KMS-11 (cell line): ENCODE data around the gene GCC2.

Experiments used
- H2AFZ ChIP-seq: fragments of 200-600 bp; sonication (generic); 2 replicates; pipeline ENCODE4 v1.6.1; 2016; ENCODE audit warnings: antibody characterized with exemption, mixed run types, low read depth
- H3K27ac ChIP-seq: fragments of 200-600 bp; sonication (generic); 2 replicates; pipeline ENCODE4 v1.6.1; 2016; ENCODE audit warnings: mild to moderate bottlenecking, mixed run types
- H3K27me3 ChIP-seq: fragments of 200-600 bp; sonication (generic); 2 replicates; pipeline ENCODE4 v1.6.1; 2017; ENCODE audit warnings: mild to moderate bottlenecking, low read depth, mixed run types, moderate library complexity; ENCODE audit not compliant: insufficient read depth
- H3K36me3 ChIP-seq: fragments of 200-600 bp; sonication (generic); 2 replicates; pipeline ENCODE4 v1.6.1; 2017; ENCODE audit warnings: mild to moderate bottlenecking, mixed run types; ENCODE audit not compliant: insufficient read depth
- H3K4me1 ChIP-seq: fragments of 200-600 bp; sonication (generic); 2 replicates; pipeline ENCODE4 v1.6.1; 2016; ENCODE audit warnings: mild to moderate bottlenecking, low read depth, mixed run types; ENCODE audit not compliant: poor library complexity, severe bottlenecking
- H3K4me2 ChIP-seq: fragments of 200-600 bp; sonication (generic); 2 replicates; pipeline ENCODE4 v1.7.0; 2016; ENCODE audit warnings: mild to moderate bottlenecking, mixed run types
- H3K4me3 ChIP-seq: fragments of 200-600 bp; sonication (generic); IDR thresholded peaks from 2 replicates; pipeline ENCODE4 v1.6.1; 2017; ENCODE audit warnings: low read depth, low read length, mixed read lengths; ENCODE audit not compliant: insufficient read depth
- H3K79me2 ChIP-seq: fragments of 200-600 bp; sonication (generic); 2 replicates; pipeline ENCODE4 v1.6.1; 2016; ENCODE audit warnings: low read depth, mixed run types; ENCODE audit not compliant: insufficient read depth
- H3K9ac ChIP-seq: fragments of 200-600 bp; sonication (generic); 2 replicates; pipeline ENCODE4 v1.6.1; 2016; ENCODE audit warnings: mild to moderate bottlenecking, mixed run types
- H4K20me1 ChIP-seq: fragments of 200-600 bp; sonication (generic); 2 replicates; pipeline ENCODE4 v1.6.1; 2016; ENCODE audit warnings: mild to moderate bottlenecking, mixed run types; ENCODE audit not compliant: insufficient read depth
- TF ChIP-seq, protein P1 (sequence below): fragments of 200-600 bp; sonication (generic); conservative IDR thresholded peaks from 2 replicates; pipeline ENCODE4 v1.6.1; 2017; ENCODE audit warnings: low read depth, mild to moderate bottlenecking, antibody characterized with exemption, low read length, moderate library complexity, mixed read lengths

Gene GCC2

DNA sequence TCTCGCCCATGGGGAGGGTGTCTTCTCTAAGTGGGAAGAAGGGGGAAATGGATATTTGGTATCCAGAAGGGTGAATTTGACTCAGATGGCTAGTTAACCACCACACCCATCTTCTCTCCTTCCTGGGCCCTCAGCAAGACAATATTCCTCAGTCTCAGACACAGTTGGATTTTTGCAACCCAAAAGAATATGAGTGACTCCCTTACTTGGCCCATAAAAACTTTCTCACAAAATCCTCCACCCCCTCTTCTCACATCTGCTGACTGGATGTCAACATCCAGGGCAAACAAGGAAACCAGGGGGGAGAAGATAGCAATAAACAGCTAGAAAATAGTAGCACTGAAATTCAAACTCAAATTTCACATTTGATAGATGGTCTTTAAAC, 35.3 kb upstream of the GCC2 start:
- no peak overlapping the region for H3K9ac ChIP-seq
- no peak overlapping the region for H2AFZ ChIP-seq
- no peak overlapping the region for H3K4me3 ChIP-seq
- TF ChIP-seq, protein P1, sequence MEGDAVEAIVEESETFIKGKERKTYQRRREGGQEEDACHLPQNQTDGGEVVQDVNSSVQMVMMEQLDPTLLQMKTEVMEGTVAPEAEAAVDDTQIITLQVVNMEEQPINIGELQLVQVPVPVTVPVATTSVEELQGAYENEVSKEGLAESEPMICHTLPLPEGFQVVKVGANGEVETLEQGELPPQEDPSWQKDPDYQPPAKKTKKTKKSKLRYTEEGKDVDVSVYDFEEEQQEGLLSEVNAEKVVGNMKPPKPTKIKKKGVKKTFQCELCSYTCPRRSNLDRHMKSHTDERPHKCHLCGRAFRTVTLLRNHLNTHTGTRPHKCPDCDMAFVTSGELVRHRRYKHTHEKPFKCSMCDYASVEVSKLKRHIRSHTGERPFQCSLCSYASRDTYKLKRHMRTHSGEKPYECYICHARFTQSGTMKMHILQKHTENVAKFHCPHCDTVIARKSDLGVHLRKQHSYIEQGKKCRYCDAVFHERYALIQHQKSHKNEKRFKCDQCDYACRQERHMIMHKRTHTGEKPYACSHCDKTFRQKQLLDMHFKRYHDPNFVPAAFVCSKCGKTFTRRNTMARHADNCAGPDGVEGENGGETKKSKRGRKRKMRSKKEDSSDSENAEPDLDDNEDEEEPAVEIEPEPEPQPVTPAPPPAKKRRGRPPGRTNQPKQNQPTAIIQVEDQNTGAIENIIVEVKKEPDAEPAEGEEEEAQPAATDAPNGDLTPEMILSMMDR, result no peak
- no peaks in the 10 kb centered on the region for H3K36me3 ChIP-seq
- no peaks in the 10 kb centered on the region for H3K79me2 ChIP-seq
- H3K4me2 ChIP-seq, result no peak overlapping the region
- no peak overlapping the region for H3K27ac ChIP-seq
- no peaks in the 10 kb centered on the region for H3K27me3 ChIP-seq
- no peaks in the 10 kb centered on the region for H4K20me1 ChIP-seq
- H3K4me1 ChIP-seq, result no peaks in the 10 kb centered on the region

GRCh38 chr2:108414256-108414876, 34.6 kb upstream of the GCC2 start:
- TF ChIP-seq, protein P1, result no peak
- no peak overlapping the region for H3K9ac ChIP-seq
- no peaks in the 10 kb centered on the region for H4K20me1 ChIP-seq
- H3K27me3 ChIP-seq, result no peaks in the 10 kb centered on the region
- no peak overlapping the region for H3K4me2 ChIP-seq
- no peaks in the 10 kb centered on the region for H3K36me3 ChIP-seq
- H3K4me3 ChIP-seq, result no peak overlapping the region
- no peaks in the 10 kb centered on the region for H3K79me2 ChIP-seq
- H3K27ac ChIP-seq, result no peak overlapping the region
- no peak overlapping the region for H2AFZ ChIP-seq
- no peaks in the 10 kb centered on the region for H3K4me1 ChIP-seq

GRCh38 chr2:108414945-108415344, 34.1 kb upstream of the GCC2 start:
- Histone ChIP-seq H3K4me2 (no peak overlapping the region), H3K9ac (no peak overlapping the region), H3K27ac (no peak overlapping the region), H3K79me2 (no peaks in the 10 kb centered on the region), H2AFZ (no peak overlapping the region), H3K27me3 (no peaks in the 10 kb centered on the region), H3K4me1 (no peaks in the 10 kb centered on the region), H4K20me1 (no peaks in the 10 kb centered on the region), H3K36me3 (no peaks in the 10 kb centered on the region), H3K4me3 (no peak overlapping the region)
- TF ChIP-seq, protein P1, result no peak

- Histone ChIP-seq H3K79me2 (no peaks in the 10 kb centered on the region), H3K4me2 (no peak overlapping the region), H2AFZ (no peak overlapping the region), H3K4me3 (no peak overlapping the region), H3K4me1 (no peaks in the 10 kb centered on the region), H3K9ac (no peak overlapping the region), H3K36me3 (no peaks in the 10 kb centered on the region), H3K27ac (no peak overlapping the region), H4K20me1 (no peaks in the 10 kb centered on the region), H3K27me3 (no peaks in the 10 kb centered on the region)
- TF ChIP-seq, protein P1, result no peak
These were observed 31.8 kb upstream of the GCC2 start for GRCh38 chr2:108417254-108417653.
